Sigmoid colon (tissue), 4 donors: ENCODE measurements around the gene LY9.

Source experiments
- CTCF ChIP-seq, 4 experiments: fragments of 450-650 bp in 3 of 4; fragments of 200-600 bp in 1 of 4; IDR thresholded peaks; one replicate each; pipeline ENCODE4 v1.5.1; 2016 to 2019; ENCODE audit warnings: antibody characterized with exemption in 4 of 4, mild to moderate bottlenecking in 3 of 4, moderate library complexity in 2 of 4
- POLR2AphosphoS5 ChIP-seq, 4 donors: sonication (generic); formaldehyde crosslinking; IDR thresholded peaks; one replicate each; pipeline ENCODE4 v1.6.1; 2017; ENCODE audit warnings: antibody characterized with exemption in 4 of 4

GRCh38 chr1:160866695-160867260 is 70.8 kb downstream of the LY9 start:
- TF ChIP-seq CTCF (IDR thresholded peaks at IDR 0.05) = no peak
- TF ChIP-seq POLR2AphosphoS5 (IDR thresholded peaks at IDR 0.05) = no peak
